ENCODE data around the gene MYMX.

GRCh38 chr6:44186635-44187025, 30.1 kb upstream of the MYMX start:
- no peak for TF ChIP-seq CTCF (IDR thresholded peaks at IDR 0.05)
- no peak for TF ChIP-seq POLR2AphosphoS5 (IDR thresholded peaks at IDR 0.05; ENCODE audit: low read depth, low read length)
- no peak for TF ChIP-seq REST (IDR thresholded peaks at IDR 0.05; ENCODE audit: insufficient read depth in 1 of 2, low read depth in 2 of 2, low read length in 1 of 2)
